GM23338 (cell line): Measurements from ENCODE around the gene LRRC57. TPM values are rescaled to one million over a fixed set of nuclear protein-coding genes. Genes with fewer than 3 reads are reported as not detected.

ENCODE experiments used
- ATAC-seq: fragments of 200-7000 bp; cut with Tn5 transposase; 3 replicates; pipeline ENCODE4 v1.9.1; 2020
- DNase-seq: peaks from one replicate; pipeline ENCODE4 v3.0.0-alpha.2; 2015; ENCODE audit warnings: low spot score
- H2AFZ ChIP-seq: fragments of 200-600 bp; sonication (generic); 2 replicates; pipeline ENCODE4 v1.8.0; 2016; ENCODE audit warnings: antibody characterized with exemption, mild to moderate bottlenecking, moderate library complexity
- H3F3A ChIP-seq: fragments of 200-600 bp; sonication (generic); replicated peaks from 2 replicates; pipeline ENCODE4 v1.8.0; 2017; ENCODE audit warnings: antibody characterized with exemption, mixed run types, low read depth
- H3K27ac ChIP-seq: fragments of 200-600 bp; sonication (generic); 2 replicates; pipeline ENCODE4 v1.6.1; 2016; ENCODE audit warnings: low read depth
- H3K27me3 ChIP-seq: fragments of 200-600 bp; sonication (generic); 2 replicates; pipeline ENCODE4 v1.8.0; 2016; ENCODE audit warnings: mild to moderate bottlenecking, mixed run types, moderate library complexity; ENCODE audit not compliant: insufficient read depth
- H3K36me3 ChIP-seq: fragments of 200-600 bp; sonication (generic); 2 replicates; pipeline ENCODE4 v1.8.0; 2016; ENCODE audit warnings: mild to moderate bottlenecking; ENCODE audit not compliant: insufficient read depth
- H3K4me1 ChIP-seq: fragments of 200-600 bp; sonication (generic); 2 replicates; pipeline ENCODE4 v1.8.0; 2016; ENCODE audit warnings: mild to moderate bottlenecking, moderate library complexity; ENCODE audit not compliant: insufficient read depth
- H3K4me2 ChIP-seq: fragments of 200-600 bp; sonication (generic); 2 replicates; pipeline ENCODE4 v1.7.1; 2017; ENCODE audit warnings: mixed run types
- H3K4me3 ChIP-seq: fragments of 200-600 bp; sonication (generic); 2 replicates; pipeline ENCODE4 v1.6.1; 2016; ENCODE audit warnings: mixed run types
- H3K79me2 ChIP-seq: fragments of 200-600 bp; sonication (generic); replicated peaks from 2 replicates; pipeline ENCODE4 v1.8.0; 2017; ENCODE audit warnings: mild to moderate bottlenecking; ENCODE audit not compliant: insufficient read depth
- H3K9me2 ChIP-seq: fragments of 200-600 bp; sonication (generic); 2 replicates; pipeline ENCODE4 v1.8.0; 2017; ENCODE audit not compliant: insufficient read depth
- H4K20me1 ChIP-seq: fragments of 200-600 bp; sonication (generic); replicated peaks from 2 replicates; pipeline ENCODE4 v1.8.0; 2017; ENCODE audit warnings: mild to moderate bottlenecking; ENCODE audit not compliant: insufficient read depth
- H3K27ac Mint-ChIP-seq: 2 replicates; pipeline ENCODE4 v1.8.0; 2020; ENCODE audit warnings: inconsistent platforms, mild to moderate bottlenecking, moderate library complexity, mixed read lengths
- H3K27me3 Mint-ChIP-seq: 3 replicates; pipeline ENCODE4 v1.8.0; 2022; ENCODE audit warnings: low read depth, mild to moderate bottlenecking, moderate library complexity, mixed read lengths, inconsistent platforms; ENCODE audit not compliant: insufficient read depth, poor library complexity
- H3K36me3 Mint-ChIP-seq: 3 replicates; pipeline ENCODE4 v1.8.0; 2021; ENCODE audit warnings: low read depth, mild to moderate bottlenecking, inconsistent platforms, moderate library complexity, mixed read lengths
- H3K4me1 Mint-ChIP-seq: 3 replicates; pipeline ENCODE4 v1.8.0; 2020; ENCODE audit warnings: mild to moderate bottlenecking, inconsistent platforms, mixed read lengths
- H3K4me3 Mint-ChIP-seq: 3 replicates; pipeline ENCODE4 v1.8.0; 2021; ENCODE audit warnings: moderate library complexity, mild to moderate bottlenecking, inconsistent platforms, mixed read lengths
- H3K9me3 Mint-ChIP-seq: 3 replicates; pipeline ENCODE4 v1.8.0; 2020; ENCODE audit warnings: moderate library complexity, mild to moderate bottlenecking, inconsistent platforms, mixed read lengths
- CREB1 ChIP-seq: fragments of 250-450 bp; sonication (Bioruptor Pico); IDR thresholded peaks from 2 replicates; pipeline ENCODE4 v1.5.0; 2020; ENCODE audit warnings: low read depth, mild to moderate bottlenecking, moderate library complexity
- JUNB ChIP-seq: IDR thresholded peaks from one replicate; pipeline ENCODE4 v1.6.1; 2016; ENCODE audit warnings: antibody characterized with exemption; ENCODE audit not compliant: unreplicated experiment
- NANOG ChIP-seq: IDR thresholded peaks from 2 replicates; pipeline ENCODE4 v1.6.1; 2016; ENCODE audit warnings: antibody characterized with exemption, borderline replicate concordance
- POLR2AphosphoS5 ChIP-seq: IDR thresholded peaks from 2 replicates; pipeline ENCODE4 v1.6.1; 2016; ENCODE audit warnings: antibody characterized with exemption, low read depth
- ZNF114 ChIP-seq: fragments of 250-450 bp; sonication (Bioruptor Pico); IDR thresholded peaks from 2 replicates; pipeline ENCODE4 v1.5.0; 2020; ENCODE audit warnings: mild to moderate bottlenecking, moderate library complexity
- polyA plus RNA-seq: library from polyadenylated mRNA; unstranded; fragments of >200 nt; fragmentation: Nextera tagmentation; extraction: Ambion mirVana; gene quantifications from 2 replicates; pipeline ENCODE4 v1.2.1, GENCODE V29; 2016
- total RNA-seq: library from RNA; depleted of rRNA; stranded (reverse); fragments of >200 nt; shearing (Covaris generic); gene quantifications from 2 replicates; pipeline ENCODE4 v1.2.3, GENCODE V29; 2014
- TF ChIP-seq, protein P1 (sequence below): fragments of 250-450 bp; sonication (Bioruptor Pico); IDR thresholded peaks from 2 replicates; pipeline ENCODE4 v1.5.0; 2020; ENCODE audit warnings: mild to moderate bottlenecking, moderate library complexity
- TF ChIP-seq, protein P2 (sequence below): IDR thresholded peaks from 2 replicates; pipeline ENCODE4 v1.6.1; 2016; ENCODE audit warnings: antibody characterized with exemption

LRRC57 gene
- total and polyA plus RNA-seq, 2 experiments from 2014 or later, result 5.4 to 9.0 TPM

DNA sequence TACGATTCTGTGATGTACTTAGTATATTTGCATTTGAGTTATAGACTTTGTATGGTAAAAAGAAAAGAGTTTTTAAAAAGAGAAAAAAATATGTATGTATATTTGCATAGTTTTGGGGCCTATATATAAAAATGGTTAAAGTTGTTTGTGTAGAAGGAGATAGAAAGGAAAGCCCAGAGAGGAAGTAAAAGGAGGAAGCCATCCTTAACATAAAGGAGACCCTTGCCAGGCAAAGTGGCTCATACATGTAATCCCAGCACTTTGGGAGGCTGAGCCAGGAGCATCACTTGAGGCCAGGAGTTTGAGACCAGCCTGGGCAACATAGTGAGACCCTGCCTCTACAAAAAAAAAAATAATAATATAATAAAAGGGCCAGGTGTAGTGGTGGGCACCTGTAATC lies 44.8 kb downstream of the LRRC57 start (continued):
- TF ChIP-seq, protein P1, sequence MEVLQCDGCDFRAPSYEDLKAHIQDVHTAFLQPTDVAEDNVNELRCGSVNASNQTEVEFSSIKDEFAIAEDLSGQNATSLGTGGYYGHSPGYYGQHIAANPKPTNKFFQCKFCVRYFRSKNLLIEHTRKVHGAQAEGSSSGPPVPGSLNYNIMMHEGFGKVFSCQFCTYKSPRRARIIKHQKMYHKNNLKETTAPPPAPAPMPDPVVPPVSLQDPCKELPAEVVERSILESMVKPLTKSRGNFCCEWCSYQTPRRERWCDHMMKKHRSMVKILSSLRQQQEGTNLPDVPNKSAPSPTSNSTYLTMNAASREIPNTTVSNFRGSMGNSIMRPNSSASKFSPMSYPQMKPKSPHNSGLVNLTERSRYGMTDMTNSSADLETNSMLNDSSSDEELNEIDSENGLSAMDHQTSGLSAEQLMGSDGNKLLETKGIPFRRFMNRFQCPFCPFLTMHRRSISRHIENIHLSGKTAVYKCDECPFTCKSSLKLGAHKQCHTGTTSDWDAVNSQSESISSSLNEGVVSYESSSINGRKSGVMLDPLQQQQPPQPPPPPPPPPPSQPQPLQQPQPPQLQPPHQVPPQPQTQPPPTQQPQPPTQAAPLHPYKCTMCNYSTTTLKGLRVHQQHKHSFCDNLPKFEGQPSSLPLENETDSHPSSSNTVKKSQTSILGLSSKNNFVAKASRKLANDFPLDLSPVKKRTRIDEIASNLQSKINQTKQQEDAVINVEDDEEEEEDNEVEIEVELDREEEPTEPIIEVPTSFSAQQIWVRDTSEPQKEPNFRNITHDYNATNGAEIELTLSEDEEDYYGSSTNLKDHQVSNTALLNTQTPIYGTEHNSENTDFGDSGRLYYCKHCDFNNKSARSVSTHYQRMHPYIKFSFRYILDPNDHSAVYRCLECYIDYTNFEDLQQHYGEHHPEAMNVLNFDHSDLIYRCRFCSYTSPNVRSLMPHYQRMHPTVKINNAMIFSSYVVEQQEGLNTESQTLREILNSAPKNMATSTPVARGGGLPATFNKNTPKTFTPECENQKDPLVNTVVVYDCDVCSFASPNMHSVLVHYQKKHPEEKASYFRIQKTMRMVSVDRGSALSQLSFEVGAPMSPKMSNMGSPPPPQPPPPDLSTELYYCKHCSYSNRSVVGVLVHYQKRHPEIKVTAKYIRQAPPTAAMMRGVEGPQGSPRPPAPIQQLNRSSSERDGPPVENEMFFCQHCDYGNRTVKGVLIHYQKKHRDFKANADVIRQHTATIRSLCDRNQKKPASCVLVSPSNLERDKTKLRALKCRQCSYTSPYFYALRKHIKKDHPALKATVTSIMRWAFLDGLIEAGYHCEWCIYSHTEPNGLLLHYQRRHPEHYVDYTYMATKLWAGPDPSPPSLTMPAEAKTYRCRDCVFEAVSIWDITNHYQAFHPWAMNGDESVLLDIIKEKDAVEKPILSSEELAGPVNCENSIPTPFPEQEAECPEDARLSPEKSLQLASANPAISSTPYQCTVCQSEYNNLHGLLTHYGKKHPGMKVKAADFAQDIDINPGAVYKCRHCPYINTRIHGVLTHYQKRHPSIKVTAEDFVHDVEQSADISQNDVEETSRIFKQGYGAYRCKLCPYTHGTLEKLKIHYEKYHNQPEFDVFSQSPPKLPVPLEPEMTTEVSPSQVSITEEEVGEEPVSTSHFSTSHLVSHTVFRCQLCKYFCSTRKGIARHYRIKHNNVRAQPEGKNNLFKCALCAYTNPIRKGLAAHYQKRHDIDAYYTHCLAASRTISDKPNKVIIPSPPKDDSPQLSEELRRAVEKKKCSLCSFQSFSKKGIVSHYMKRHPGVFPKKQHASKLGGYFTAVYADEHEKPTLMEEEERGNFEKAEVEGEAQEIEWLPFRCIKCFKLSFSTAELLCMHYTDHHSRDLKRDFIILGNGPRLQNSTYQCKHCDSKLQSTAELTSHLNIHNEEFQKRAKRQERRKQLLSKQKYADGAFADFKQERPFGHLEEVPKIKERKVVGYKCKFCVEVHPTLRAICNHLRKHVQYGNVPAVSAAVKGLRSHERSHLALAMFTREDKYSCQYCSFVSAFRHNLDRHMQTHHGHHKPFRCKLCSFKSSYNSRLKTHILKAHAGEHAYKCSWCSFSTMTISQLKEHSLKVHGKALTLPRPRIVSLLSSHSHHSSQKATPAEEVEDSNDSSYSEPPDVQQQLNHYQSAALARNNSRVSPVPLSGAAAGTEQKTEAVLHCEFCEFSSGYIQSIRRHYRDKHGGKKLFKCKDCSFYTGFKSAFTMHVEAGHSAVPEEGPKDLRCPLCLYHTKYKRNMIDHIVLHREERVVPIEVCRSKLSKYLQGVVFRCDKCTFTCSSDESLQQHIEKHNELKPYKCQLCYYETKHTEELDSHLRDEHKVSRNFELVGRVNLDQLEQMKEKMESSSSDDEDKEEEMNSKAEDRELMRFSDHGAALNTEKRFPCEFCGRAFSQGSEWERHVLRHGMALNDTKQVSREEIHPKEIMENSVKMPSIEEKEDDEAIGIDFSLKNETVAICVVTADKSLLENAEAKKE (CRISPR knock-in tag), result no peak
- TF ChIP-seq POLR2AphosphoS5, result no peak

DNA sequence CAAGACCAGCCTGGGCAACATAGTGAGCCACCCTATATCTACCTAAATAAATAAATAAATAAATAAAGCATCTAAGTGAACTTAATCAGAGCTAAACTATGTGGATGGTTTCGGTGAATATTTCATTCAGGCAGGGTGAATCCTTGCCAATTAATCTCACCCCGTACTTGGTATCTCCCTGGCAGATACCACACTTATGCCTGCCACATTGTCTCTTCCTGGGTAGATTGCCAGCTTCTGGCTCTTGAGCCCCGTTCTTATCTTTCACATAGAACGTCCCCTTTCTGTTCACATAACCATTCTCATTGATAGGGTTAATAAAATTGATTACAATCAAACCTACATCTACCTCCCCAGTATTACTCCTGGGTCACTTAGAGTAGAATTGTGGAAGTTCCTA lies 46.1 kb downstream of the LRRC57 start:
- no peaks in the 10 kb centered on the region for H3K9me2 ChIP-seq
- peaks cover 8% of the 10 kb centered on the region; the same call in 1 of the 3 replicates for H3K36me3 Mint-ChIP-seq
- H3K79me2 ChIP-seq, result peaks cover 92% of the 10 kb centered on the region
- peaks cover 15% of the 10 kb centered on the region; the same call in 1 of the 2 replicates for H4K20me1 ChIP-seq
- H3F3A ChIP-seq, result no peaks in the 10 kb centered on the region
- H3K4me1 ChIP-seq, result peaks cover 28% of the 10 kb centered on the region
- H3K36me3 ChIP-seq, result no peaks in the 10 kb centered on the region
- no peak overlapping the region for H3K27ac Mint-ChIP-seq
- ATAC-seq (no peak), DNase-seq (no peak)
- peaks cover 17% of the 10 kb centered on the region for H3K4me1 Mint-ChIP-seq
- H3K4me3 ChIP-seq, result no peak overlapping the region
- H3K4me3 Mint-ChIP-seq, result no peak overlapping the region
- no peaks in the 10 kb centered on the region for H3K27me3 ChIP-seq
- H3K4me2 ChIP-seq, result no peak overlapping the region
- no peak overlapping the region for H3K27ac ChIP-seq
- no peaks in the 10 kb centered on the region for H3K9me3 Mint-ChIP-seq
- no peak overlapping the region for H2AFZ ChIP-seq
- H3K27me3 Mint-ChIP-seq, result no peaks in the 10 kb centered on the region
- TF ChIP-seq, protein P1 (CRISPR knock-in tag), result no peak
- TF ChIP-seq, protein P2, sequence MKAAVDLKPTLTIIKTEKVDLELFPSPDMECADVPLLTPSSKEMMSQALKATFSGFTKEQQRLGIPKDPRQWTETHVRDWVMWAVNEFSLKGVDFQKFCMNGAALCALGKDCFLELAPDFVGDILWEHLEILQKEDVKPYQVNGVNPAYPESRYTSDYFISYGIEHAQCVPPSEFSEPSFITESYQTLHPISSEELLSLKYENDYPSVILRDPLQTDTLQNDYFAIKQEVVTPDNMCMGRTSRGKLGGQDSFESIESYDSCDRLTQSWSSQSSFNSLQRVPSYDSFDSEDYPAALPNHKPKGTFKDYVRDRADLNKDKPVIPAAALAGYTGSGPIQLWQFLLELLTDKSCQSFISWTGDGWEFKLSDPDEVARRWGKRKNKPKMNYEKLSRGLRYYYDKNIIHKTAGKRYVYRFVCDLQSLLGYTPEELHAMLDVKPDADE, result no peak
- no peak for TF ChIP-seq POLR2AphosphoS5
- TF ChIP-seq JUNB, result no peak
- no peak for TF ChIP-seq CREB1 (CRISPR knock-in tag)
- TF ChIP-seq NANOG, result no peak
- TF ChIP-seq ZNF114 (CRISPR knock-in tag), result no peak
